NCI-H226 (cell line): Measurements from ENCODE around the gene SNX10.

Experiments used
- DNase-seq: peaks from one replicate; pipeline ENCODE4 v3.0.0-alpha.2; 2015

Gene SNX10

DNA sequence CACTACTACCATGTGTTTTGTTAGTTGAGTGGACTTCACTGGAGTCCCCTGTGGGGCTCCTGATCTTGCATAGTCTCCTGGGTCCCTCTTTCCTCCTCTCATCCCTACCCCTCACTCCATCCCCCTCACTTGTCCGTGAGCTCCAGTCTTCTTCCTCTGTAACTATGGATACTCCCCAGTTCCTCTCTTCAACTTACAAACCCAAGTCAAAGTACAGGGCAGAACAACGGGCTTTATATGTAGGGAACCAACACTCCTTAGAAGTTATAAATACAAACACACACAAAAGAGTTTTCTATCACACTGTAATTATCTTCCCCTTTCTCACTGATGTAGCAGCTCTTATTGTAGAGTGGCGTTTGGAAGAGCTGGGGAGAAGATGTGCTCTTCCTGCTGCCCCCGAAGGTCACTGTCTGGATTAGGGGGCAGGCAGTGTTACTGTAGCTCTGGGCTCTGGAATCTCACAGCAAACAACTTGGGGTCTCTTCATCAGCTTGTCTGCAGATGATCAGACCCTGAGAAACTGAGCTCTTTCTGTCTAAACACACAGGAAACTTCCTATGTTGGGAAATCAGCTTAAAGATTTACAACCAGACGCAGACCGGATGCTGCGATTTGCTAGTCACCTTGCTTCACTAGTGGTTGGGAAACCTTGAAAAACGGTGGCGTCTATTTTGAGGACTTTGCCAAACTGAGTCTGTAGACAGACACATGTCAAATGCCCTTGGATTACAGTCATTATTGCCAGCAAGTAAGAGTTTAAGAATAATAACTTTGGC, 13.6 kb downstream of the SNX10 start:
- no peak for DNase-seq

DNA sequence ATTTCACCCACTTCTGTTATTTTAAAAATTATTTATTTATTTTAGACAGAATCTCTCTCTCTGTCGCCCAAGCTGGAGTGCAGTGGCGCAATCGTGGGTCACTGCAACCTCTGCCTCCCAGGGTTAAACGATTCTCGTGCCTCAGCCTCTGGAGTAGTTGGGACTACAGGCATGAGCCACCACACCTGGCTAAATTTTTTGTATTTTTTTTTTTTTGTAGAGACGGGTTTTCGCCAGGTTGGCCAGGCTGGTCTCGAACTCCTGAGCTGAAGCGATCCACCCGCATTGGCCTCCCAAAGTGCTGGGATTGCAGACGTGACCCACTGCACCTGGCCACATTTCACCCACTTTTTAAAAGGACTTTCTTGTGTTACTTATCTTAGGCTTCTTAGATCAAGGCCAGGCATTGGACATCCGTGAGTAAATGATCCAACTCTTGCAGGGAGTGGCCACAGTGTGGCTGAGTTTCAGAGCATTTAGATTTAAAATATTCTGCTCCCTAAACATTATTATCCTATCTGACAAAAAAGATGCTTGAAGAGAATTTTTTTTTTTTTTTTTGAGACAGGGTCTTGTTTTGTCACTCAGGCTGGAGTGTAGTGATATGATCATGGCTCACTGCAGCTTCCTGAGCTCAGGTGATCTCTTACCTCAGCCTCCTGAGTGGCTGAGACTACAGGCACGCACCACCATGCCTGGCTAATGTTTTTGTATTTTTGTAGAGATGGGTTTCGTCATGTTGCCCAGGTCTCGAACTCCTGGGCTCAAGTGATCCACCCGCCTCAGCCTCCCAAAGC, 14.4 kb downstream of the SNX10 start:
- no peak for DNase-seq

DNA sequence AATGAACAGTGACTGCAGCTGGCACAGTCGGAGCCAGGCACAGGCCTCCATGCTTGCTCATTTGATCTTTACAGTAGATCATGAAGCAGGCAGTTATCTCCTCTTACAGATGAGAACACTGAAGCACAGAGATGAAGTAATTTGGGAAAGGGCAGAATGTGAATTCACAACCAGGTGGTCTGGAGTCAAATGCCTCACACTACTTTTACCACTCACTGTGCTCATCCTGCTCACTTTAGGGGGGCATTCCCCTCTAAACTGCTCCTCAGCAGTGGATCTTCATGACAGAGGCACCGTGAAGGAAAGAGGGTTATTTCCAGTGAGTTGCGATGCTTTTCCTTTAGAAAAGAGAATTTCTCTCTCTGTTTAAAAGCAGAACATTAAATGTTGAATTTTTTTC, 15.1 kb downstream of the SNX10 start:
- no peak for DNase-seq

DNA sequence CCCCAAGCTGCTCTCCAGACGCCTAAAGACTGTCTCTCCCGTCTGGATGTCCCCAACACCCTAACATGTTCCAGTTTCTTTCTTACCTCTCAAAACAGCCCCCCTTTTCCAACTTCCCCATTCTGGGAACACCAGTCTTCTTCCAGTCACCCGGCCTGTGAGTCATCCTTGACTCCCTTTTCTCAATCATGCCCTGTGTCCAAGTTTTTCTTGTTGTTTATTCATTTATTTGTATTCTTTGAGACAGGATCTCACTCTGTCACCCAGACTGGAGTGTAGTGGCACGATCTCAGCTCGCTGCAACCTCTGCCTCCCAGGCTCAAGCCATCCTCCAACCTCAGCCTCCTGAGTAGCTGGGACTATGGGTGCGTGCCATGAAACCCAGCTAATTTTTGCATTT, 15.6 kb downstream of the SNX10 start:
- DNase-seq = peak; percentile 61

DNA sequence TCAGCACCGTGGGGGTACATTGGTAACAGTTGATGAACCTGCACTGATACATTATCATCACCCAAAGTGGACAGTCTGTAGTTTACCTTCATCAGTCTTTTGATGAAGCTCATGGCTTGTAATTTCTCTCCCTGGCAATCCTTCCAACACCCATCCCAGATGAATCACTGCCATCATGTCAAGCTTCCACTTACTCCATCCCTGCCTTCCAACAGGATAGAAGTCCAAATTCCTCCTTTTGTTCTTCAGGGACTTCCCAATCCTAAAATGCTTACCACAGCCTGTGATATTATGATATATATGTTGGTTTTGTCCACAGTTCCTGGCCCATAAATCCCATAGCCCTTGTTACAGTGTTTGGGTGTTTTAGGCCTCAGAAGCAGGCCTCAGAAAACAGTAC, 16.1 kb downstream of the SNX10 start:
- DNase-seq = no peak

- DNase-seq = no peak
These were observed 16.9 kb downstream of the SNX10 start for GRCh38 chr7:26308551-26308950.

- no peak for DNase-seq
These were observed 17.4 kb downstream of the SNX10 start for GRCh38 chr7:26309089-26309488.

DNA sequence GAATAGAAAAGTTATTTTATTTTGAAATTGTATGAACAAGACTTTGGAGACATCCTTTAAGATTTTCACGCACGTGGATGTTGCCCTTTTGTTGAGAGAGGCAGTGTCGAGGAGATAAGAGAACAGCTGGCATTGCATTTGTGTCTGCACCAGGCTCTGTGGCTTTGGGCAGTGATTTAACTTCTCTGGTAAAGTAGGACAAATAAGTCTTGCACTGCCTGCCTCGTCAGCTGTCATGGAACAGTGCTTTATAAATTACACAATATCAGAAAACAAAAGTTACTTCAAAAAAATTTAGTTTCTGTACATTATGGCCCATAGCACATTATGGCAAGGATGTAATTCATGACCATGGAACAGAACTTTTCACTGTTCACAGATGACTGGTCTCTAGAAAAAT, 20.1 kb downstream of the SNX10 start:
- no peak for DNase-seq

- no peak for DNase-seq
These were observed 25.5 kb downstream of the SNX10 start for GRCh38 chr7:26317211-26317610.

GRCh38 chr7:26318921-26319320, 27.3 kb downstream of the SNX10 start:
- no peak for DNase-seq

- DNase-seq = no peak
These were observed 28.0 kb downstream of the SNX10 start for GRCh38 chr7:26319636-26320035.

DNA sequence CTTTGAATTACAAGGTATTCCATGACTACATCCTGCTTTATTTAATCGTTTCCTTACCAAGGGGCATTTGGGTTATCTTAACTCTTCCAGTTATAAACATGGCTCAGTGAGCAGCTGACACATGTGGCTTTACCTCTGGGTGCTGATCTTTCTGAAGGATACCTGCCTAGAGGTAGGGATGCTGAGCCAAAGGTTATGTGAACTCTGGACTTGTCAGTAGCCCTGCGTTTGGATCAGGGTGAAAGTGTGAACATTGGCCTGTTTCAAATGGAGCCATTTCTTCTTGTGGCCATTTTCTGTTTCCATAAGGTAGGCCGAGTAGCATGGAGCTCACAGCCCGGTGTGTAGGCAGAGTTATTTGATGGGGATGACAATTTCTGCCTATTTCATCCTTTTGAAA, 29.2 kb downstream of the SNX10 start:
- no peak for DNase-seq

GRCh38 chr7:26321435-26321834, 29.8 kb downstream of the SNX10 start:
- DNase-seq = peak; percentile 86

DNA sequence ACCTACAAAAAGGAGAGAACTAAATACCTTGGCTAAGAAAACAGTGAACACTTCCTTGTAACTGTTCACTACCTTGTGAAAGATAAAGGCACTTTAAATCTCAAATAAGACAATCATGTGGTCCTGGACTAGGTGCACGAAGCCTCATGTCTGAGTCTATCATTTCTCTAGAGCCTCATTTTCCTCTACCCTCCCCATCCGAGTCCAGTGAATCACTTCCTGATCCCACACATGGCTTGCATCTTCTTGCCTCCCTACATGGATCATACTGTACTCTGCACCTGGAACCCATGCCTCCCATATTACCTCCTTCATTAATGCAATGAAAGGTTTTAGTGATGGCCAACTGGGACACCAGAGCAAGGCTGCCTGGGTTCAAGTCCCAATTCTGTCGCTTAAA, 34.5 kb downstream of the SNX10 start:
- peak; percentile 63 for DNase-seq

- no peak for DNase-seq
These were observed 37.1 kb downstream of the SNX10 start for GRCh38 chr7:26328498-26329390.

DNA sequence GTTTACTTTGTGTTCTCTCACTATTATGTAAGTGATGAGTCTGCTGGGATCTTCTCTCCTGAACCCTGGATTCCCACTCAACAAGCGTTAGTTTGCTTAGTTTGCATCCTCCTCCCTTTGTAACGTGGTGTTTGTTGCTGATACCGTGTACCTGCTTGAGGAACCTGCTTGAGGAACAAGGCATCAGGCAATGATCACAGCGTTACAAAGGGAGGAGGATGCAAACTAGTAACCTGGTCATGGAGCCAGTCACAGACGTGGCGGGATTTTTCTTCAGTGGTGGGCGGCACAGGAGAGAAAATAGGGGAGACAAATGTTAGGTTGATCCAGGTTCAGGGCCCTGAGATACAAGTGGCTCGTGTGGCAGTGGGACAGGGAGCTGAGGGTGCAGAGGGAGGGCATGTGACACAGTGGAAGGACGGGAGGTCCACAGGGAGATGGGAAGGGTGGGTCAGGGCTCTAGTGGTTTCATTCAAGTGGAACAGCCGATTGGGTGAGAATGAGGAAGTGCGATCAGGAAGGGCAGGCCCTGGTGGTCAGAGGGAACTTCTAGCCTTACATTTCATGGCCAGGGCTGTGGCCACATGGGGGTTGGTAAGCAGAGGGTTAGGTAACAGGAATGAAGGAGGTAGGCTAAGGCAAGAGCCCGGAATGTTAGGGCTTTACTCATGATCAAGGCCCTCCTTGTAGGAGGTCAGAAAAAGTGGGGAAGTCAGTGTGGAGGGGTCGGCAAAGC, 38.0 kb downstream of the SNX10 start:
- peak; percentile 79 for DNase-seq

DNA sequence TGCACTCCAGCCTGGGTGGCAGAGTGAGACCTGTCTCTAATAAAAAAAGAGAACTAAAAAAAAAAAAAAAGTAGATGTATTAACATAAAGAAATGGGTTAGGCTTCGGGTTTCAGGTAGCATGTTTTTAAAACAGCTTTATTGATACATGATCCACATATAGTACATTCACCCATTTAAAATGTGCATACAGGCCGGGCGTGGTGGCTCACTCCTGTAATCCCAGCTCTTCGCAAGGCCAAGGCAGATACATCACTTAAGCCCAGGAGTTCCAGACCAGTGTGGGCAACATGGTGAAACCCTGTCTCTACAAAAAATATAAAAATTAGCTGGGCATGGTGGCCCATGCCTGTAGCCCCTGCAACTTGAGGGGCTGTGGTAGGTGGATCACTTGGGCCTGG, 39.5 kb downstream of the SNX10 start:
- DNase-seq = no peak

- no peak for DNase-seq
These were observed 40.1 kb downstream of the SNX10 start for GRCh38 chr7:26331789-26332188.

- no peak for DNase-seq
These were observed 41.0 kb downstream of the SNX10 start for GRCh38 chr7:26332698-26333097.

GRCh38 chr7:26334166-26334859, 42.7 kb downstream of the SNX10 start:
- DNase-seq = no peak

DNA sequence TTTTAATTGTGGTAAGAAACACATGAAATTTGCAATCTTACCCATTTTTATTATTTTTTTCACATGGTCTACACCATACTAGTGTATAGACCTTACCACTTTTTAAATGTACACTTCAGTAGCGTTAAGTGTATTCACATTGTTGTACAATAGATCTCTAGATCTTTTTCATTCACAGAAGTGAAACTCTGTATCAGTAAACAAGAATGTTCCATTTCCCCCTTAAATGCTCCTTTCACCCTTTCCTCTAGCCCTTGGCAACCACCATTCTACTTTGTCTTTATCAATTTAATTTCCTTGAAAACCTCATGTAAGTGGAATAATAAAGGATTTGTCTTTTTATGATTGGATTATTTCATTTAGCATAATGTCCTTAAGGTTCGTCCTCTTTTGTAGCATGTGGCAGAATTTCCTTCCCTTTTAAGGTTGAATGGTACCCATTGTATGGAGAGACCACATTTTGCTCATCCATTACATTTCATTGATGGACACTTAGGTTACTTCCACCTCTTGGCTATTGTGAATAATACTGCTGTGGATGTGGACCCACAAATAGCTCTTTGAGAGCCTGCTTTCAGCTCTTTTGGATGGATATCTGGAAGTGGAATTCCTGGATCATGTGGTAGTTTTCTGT, 45.7 kb downstream of the SNX10 start:
- DNase-seq = no peak
